Measurements from ENCODE around the gene SEMA3E. TPM values are rescaled to one million over a fixed set of nuclear protein-coding genes. Genes with fewer than 3 reads are reported as not detected.
"Not testable (repeated sequence)": the region's sequence is repeated elsewhere in the genome, so short reads cannot be mapped to it uniquely, and the experiment has no call there.

SEMA3E gene
- not detected for total RNA-seq

GRCh38 chr7:83648464-83649241 lies at the start of gene SEMA3E:
TSS of gene SEMA3E (minus strand) at chr7:83649139.
- Mint-ChIP-seq H3K4me1 (peaks cover 2% of the 10 kb centered on the region), H3K27ac (no peak within 1 kb of the TSS)

GRCh38 chr7:83697804-83698530 lies 49.0 kb upstream of the SEMA3E start:
- Mint-ChIP-seq H3K4me3 (no peak overlapping the region), H3K9me3 (no peaks in the 10 kb centered on the region), H3K36me3 (no peaks in the 10 kb centered on the region), H3K4me1 (no peaks in the 10 kb centered on the region), H3K27me3 (no peaks in the 10 kb centered on the region), H3K27ac (no peak overlapping the region)
- DNase-seq = no peak

More at GRCh38 chr7:83648464-83649241, at the start of gene SEMA3E:
- H3K27me3 Mint-ChIP-seq = peaks cover 15% of the 10 kb centered on the region
- no peaks in the 10 kb centered on the region for H3K36me3 Mint-ChIP-seq
- no peak for DNase-seq
- H3K9me3 Mint-ChIP-seq = no peaks in the 10 kb centered on the region
- H3K4me3 Mint-ChIP-seq = no peak within 1 kb of the TSS

- no peaks in the 10 kb centered on the region for H3K27me3 Mint-ChIP-seq
- no peaks in the 10 kb centered on the region for H3K4me1 Mint-ChIP-seq
- no peaks in the 10 kb centered on the region for H3K36me3 Mint-ChIP-seq
- no peak overlapping the region for H3K27ac Mint-ChIP-seq
- H3K9me3 Mint-ChIP-seq = no peaks in the 10 kb centered on the region
- no peak overlapping the region for H3K4me3 Mint-ChIP-seq
- DNase-seq = no peak
Observed at GRCh38 chr7:83696101-83696500, 47.2 kb upstream of the SEMA3E start.

- Mint-ChIP-seq H3K27ac (no peak overlapping the region), H3K4me3 (no peak overlapping the region), H3K27me3 (no peaks in the 10 kb centered on the region), H3K9me3 (no peaks in the 10 kb centered on the region), H3K36me3 (no peaks in the 10 kb centered on the region), H3K4me1 (no peaks in the 10 kb centered on the region)
- no peak for DNase-seq
Observed at GRCh38 chr7:83695128-83695960, 46.4 kb upstream of the SEMA3E start.

- no peaks in the 10 kb centered on the region for H3K36me3 Mint-ChIP-seq
- no peaks in the 10 kb centered on the region for H3K27me3 Mint-ChIP-seq
- no peaks in the 10 kb centered on the region for H3K4me1 Mint-ChIP-seq
- no peak for DNase-seq
- no peak overlapping the region for H3K27ac Mint-ChIP-seq
- H3K4me3 Mint-ChIP-seq = no peak overlapping the region
- no peaks in the 10 kb centered on the region for H3K9me3 Mint-ChIP-seq
Observed at GRCh38 chr7:83693256-83693655, 44.3 kb upstream of the SEMA3E start.

- no peak overlapping the region for H3K4me3 Mint-ChIP-seq
- no peaks in the 10 kb centered on the region for H3K27me3 Mint-ChIP-seq
- no peak overlapping the region for H3K27ac Mint-ChIP-seq
- no peaks in the 10 kb centered on the region for H3K4me1 Mint-ChIP-seq
- no peaks in the 10 kb centered on the region for H3K36me3 Mint-ChIP-seq
- H3K9me3 Mint-ChIP-seq = no peaks in the 10 kb centered on the region
- DNase-seq = no peak
Observed at GRCh38 chr7:83691095-83691494, 42.2 kb upstream of the SEMA3E start.

- Mint-ChIP-seq H3K27ac (no peak overlapping the region), H3K4me3 (no peak overlapping the region), H3K4me1 (no peaks in the 10 kb centered on the region), H3K9me3 (no peaks in the 10 kb centered on the region), H3K36me3 (no peaks in the 10 kb centered on the region), H3K27me3 (no peaks in the 10 kb centered on the region)
- DNase-seq = no peak
Observed at GRCh38 chr7:83689855-83690254, 40.9 kb upstream of the SEMA3E start.

GRCh38 chr7:83686416-83686815 lies 37.5 kb upstream of the SEMA3E start:
- no peaks in the 10 kb centered on the region for H3K4me1 Mint-ChIP-seq
- H3K27me3 Mint-ChIP-seq = no peaks in the 10 kb centered on the region
- DNase-seq = no peak
- H3K9me3 Mint-ChIP-seq = no peaks in the 10 kb centered on the region
- H3K36me3 Mint-ChIP-seq = no peaks in the 10 kb centered on the region
- H3K4me3 Mint-ChIP-seq = no peak overlapping the region
- no peak overlapping the region for H3K27ac Mint-ChIP-seq

- H3K9me3 Mint-ChIP-seq = no peaks in the 10 kb centered on the region
- no peaks in the 10 kb centered on the region for H3K36me3 Mint-ChIP-seq
- H3K27me3 Mint-ChIP-seq = no peaks in the 10 kb centered on the region
- H3K4me1 Mint-ChIP-seq = no peaks in the 10 kb centered on the region
- no peak overlapping the region for H3K4me3 Mint-ChIP-seq
- no peak for DNase-seq
- H3K27ac Mint-ChIP-seq = no peak overlapping the region
Observed at GRCh38 chr7:83684928-83685327, 36.0 kb upstream of the SEMA3E start.

GRCh38 chr7:83681200-83681778 lies 32.4 kb upstream of the SEMA3E start:
- no peaks in the 10 kb centered on the region for H3K9me3 Mint-ChIP-seq
- no peak for DNase-seq
- no peaks in the 10 kb centered on the region for H3K27me3 Mint-ChIP-seq
- H3K27ac Mint-ChIP-seq = no peak overlapping the region
- H3K36me3 Mint-ChIP-seq = no peaks in the 10 kb centered on the region
- no peaks in the 10 kb centered on the region for H3K4me1 Mint-ChIP-seq
- no peak overlapping the region for H3K4me3 Mint-ChIP-seq

GRCh38 chr7:83677180-83677866 lies 28.4 kb upstream of the SEMA3E start:
- Mint-ChIP-seq H3K36me3 (no peaks in the 10 kb centered on the region), H3K27ac (no peak overlapping the region), H3K27me3 (no peaks in the 10 kb centered on the region), H3K4me1 (no peaks in the 10 kb centered on the region), H3K9me3 (no peaks in the 10 kb centered on the region), H3K4me3 (no peak overlapping the region)
- no peak for DNase-seq

GRCh38 chr7:83673291-83673690 lies 24.4 kb upstream of the SEMA3E start:
- not testable (repeated sequence) for H3K27ac Mint-ChIP-seq, H3K4me1 Mint-ChIP-seq, H3K9me3 Mint-ChIP-seq, H3K4me3 Mint-ChIP-seq, H3K27me3 Mint-ChIP-seq, DNase-seq, H3K36me3 Mint-ChIP-seq

- no peak for DNase-seq
- no peaks in the 10 kb centered on the region for H3K4me1 Mint-ChIP-seq
- H3K27ac Mint-ChIP-seq = no peak overlapping the region
- no peak overlapping the region for H3K4me3 Mint-ChIP-seq
- H3K36me3 Mint-ChIP-seq = no peaks in the 10 kb centered on the region
- H3K27me3 Mint-ChIP-seq = no peaks in the 10 kb centered on the region
- no peaks in the 10 kb centered on the region for H3K9me3 Mint-ChIP-seq
Observed at GRCh38 chr7:83672157-83672556, 23.2 kb upstream of the SEMA3E start.

- H3K27me3 Mint-ChIP-seq = no peaks in the 10 kb centered on the region
- H3K4me1 Mint-ChIP-seq = no peaks in the 10 kb centered on the region
- no peaks in the 10 kb centered on the region for H3K36me3 Mint-ChIP-seq
- no peak overlapping the region for H3K4me3 Mint-ChIP-seq
- H3K9me3 Mint-ChIP-seq = no peaks in the 10 kb centered on the region
- H3K27ac Mint-ChIP-seq = no peak overlapping the region
- DNase-seq = no peak
Observed at GRCh38 chr7:83663131-83663530, 14.2 kb upstream of the SEMA3E start.
